ENCODE results near the gene TBCC. TPM values are rescaled to one million over a fixed set of nuclear protein-coding genes. Genes with fewer than 3 reads are reported as not detected.

Gene TBCC
- total and polyA plus RNA-seq, 2 of the 13 experiments (the other 11 are each of a cell fraction or from before 2014, with no cell fraction given): 14.8 to 36.1 TPM

- TF ChIP-seq ZNF710 (CRISPR knock-in tag; IDR thresholded peaks at IDR 0.05; ENCODE audit: borderline replicate concordance) (no peak), SRY (CRISPR knock-in tag; IDR thresholded peaks at IDR 0.05) (peak; percentile 78; the same call in 1 of the 2 replicates), ZNF543 (CRISPR knock-in tag; IDR thresholded peaks at IDR 0.05) (0 out of 2 replicates have a peak, but pooled peaks have one; percentile 61), MAFG (CRISPR knock-in tag; IDR thresholded peaks at IDR 0.05) (no peak), ZNF773 (CRISPR knock-in tag; IDR thresholded peaks at IDR 0.05; ENCODE audit: borderline replicate concordance) (no peak), ZNF761 (CRISPR knock-in tag; conservative IDR thresholded peaks at IDR 0.05) (0 out of 2 replicates have a peak, but pooled peaks have one; percentile 6), ZNF775 (CRISPR knock-in tag; IDR thresholded peaks at IDR 0.05; ENCODE audit: borderline replicate concordance) (no peak), ELF4 (CRISPR knock-in tag; IDR thresholded peaks at IDR 0.05; ENCODE audit: borderline replicate concordance) (0 out of 2 replicates have a peak, but pooled peaks have one; percentile 50), ASH2L (IDR thresholded peaks at IDR 0.05; ENCODE audit: insufficient read length, low read depth, low read length) (peak; percentile 92), REXO4 (CRISPR knock-in tag; IDR thresholded peaks at IDR 0.05; ENCODE audit: borderline replicate concordance) (no peak; the same call in 1 of the 2 replicates), CREM (IDR thresholded peaks at IDR 0.05) (peak; percentile 83), CREM (CRISPR knock-in tag; IDR thresholded peaks at IDR 0.05) (no peak), ZNF280B (CRISPR knock-in tag; IDR thresholded peaks at IDR 0.05; ENCODE audit: borderline replicate concordance) (no peak), ZNF7 (CRISPR knock-in tag; IDR thresholded peaks at IDR 0.05) (no peak), ZNF432 (CRISPR knock-in tag; IDR thresholded peaks at IDR 0.05; ENCODE audit: borderline replicate concordance) (no peak), ZZZ3 (CRISPR knock-in tag; IDR thresholded peaks at IDR 0.05; ENCODE audit: borderline replicate concordance) (no peak), KMT2B (CRISPR knock-in tag; IDR thresholded peaks at IDR 0.05) (peak; percentile 80), ZFP41 (CRISPR knock-in tag; IDR thresholded peaks at IDR 0.05; ENCODE audit: borderline replicate concordance) (no peak), RCOR2 (CRISPR knock-in tag; IDR thresholded peaks at IDR 0.05) (no peak), GABPA (IDR thresholded peaks at IDR 0.05; ENCODE audit: low read depth, low read length) (peak; percentile 44; the same call in 1 of the 2 replicates), GABPA (CRISPR knock-in tag; IDR thresholded peaks at IDR 0.05; ENCODE audit: low read depth) (peak; percentile 78), ZNF839 (CRISPR knock-in tag; IDR thresholded peaks at IDR 0.05; ENCODE audit: borderline replicate concordance) (0 out of 2 replicates have a peak, but pooled peaks have one; percentile 25), ISX (CRISPR knock-in tag; conservative IDR thresholded peaks at IDR 0.05) (0 out of 2 replicates have a peak, but pooled peaks have one; percentile 40), ZMYM4 (CRISPR knock-in tag; IDR thresholded peaks at IDR 0.05) (peak; percentile 23; the same call in 1 of the 2 replicates), U2AF1 (optimal IDR thresholded peaks at IDR 0.05; ENCODE audit: low read depth, low read length) (peak; percentile 85), MAFK (conservative IDR thresholded peaks at IDR 0.05 in 1 of 2, IDR thresholded peaks at IDR 0.05 in 1 of 2; ENCODE audit: low read length in 2 of 2) (no peak), KLF9 (CRISPR knock-in tag; IDR thresholded peaks at IDR 0.05; ENCODE audit: low read depth) (no peak)
Observed at GRCh38 chr6:42745640-42746462, at the start of gene TBCC (continued).
